Activated CD4-positive, alpha-beta T cell treated with anti-CD3 and anti-CD28 coated beads for 24 hours (primary cell): ENCODE data around the gene TMTC1.

Experiments
- DNase-seq, 2 donors: peaks; one replicate each; pipeline ENCODE4 v3.0.0-alpha.2; 2020; ENCODE audit warnings: low read depth in 2 of 2

Gene TMTC1

DNA sequence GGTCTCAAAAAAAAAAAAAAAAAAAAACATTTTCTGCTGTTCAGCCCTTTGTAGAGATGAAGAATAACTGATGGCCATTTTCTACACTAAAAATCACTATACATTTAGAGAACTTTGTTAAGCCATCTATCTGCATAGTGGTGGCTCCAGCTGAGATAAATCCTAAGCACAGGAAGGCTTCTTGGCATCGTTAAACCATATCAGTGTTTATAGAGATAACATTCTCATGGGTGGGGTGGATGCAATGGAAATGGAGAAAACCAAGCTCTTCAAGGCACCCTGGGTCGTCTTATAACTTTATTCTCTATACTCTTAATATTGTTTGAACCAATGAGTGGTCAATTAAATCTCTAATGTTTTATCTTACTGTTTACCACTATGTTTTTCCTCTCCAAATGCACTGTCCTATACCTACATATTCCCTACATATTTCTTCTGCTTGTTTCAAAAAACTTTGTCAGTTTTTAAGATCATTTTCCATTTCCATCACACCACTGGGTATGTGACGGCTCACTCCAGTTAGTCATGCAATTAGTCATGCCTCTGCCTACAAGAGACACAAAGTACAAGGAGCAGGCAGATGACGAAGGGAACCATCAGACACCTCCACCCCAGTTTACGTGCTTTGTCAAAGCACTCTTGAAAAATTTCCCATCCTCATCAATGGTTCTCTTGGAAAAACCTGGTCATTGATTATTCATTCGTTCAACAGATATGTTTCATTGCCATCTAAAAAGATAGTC, 166.9 kb downstream of the TMTC1 start:
- no peak for DNase-seq

DNA sequence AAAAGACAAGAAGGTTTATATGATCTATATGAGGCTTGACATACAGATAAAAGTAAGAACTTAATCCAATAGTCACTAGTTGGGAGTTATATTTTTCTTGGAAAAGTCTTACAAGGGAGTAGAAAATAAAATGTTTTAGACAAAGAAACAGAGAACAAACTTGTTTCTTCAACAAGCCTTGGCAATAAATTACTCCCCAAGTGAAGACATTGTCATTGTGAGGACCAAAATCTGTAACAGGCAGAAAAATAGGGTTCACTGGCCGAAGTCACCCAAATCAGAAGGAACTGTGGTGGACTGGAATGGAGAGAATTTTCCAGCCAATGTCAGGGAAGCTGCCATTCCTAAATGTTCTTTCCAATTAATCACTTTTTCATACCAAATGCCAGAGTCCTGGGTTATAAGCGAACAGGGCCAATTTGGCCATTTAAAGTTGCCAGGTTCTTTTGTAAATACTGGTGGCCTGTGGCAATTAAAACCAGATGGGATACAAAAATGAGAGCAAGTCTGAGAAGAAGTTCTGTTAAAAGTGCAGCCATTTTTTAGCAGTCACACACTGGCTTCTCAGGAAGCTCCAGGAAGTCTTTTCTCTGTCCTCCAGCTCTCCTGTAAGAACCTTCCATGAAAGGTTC, 168.9 kb downstream of the TMTC1 start:
- DNase-seq, result no peak

DNA sequence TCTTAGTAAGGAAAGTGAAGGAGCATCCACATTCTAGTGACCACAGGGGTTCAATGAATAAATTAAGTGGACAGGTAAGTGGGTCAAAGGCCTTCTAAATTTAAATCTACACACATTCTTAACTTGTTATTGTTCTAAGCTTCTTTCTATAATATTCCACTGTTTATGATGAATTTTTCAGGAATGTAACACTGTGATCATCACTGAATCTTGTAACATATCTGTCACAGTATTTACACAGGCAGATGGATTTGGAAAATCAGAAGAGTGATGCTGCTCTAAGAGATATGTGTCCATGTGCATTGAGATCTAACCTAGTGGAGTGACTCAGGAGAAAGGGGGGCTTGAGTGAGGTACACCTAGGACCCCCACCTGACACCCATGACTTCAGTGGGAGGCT, 170.8 kb downstream of the TMTC1 start:
- no peak for DNase-seq

DNA sequence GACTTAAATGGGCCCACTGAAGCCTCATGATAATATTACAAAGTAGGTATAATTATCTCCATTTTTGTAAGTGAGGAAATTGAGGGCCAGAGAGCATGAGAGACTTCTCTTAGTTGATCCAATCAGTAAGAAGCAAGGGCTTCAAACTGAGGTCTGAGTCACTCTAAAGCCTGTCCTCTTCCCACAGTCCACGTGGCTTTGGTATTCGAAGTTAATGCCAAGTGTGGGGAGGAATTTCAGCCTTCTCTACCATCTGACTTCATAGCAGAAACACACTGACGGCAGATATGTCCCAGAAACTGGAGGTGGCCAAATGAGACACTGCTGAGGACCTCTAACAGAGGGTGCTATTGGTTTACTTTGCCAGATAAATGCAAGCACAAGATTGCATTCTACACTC, 171.8 kb downstream of the TMTC1 start:
- DNase-seq, result no peak

DNA sequence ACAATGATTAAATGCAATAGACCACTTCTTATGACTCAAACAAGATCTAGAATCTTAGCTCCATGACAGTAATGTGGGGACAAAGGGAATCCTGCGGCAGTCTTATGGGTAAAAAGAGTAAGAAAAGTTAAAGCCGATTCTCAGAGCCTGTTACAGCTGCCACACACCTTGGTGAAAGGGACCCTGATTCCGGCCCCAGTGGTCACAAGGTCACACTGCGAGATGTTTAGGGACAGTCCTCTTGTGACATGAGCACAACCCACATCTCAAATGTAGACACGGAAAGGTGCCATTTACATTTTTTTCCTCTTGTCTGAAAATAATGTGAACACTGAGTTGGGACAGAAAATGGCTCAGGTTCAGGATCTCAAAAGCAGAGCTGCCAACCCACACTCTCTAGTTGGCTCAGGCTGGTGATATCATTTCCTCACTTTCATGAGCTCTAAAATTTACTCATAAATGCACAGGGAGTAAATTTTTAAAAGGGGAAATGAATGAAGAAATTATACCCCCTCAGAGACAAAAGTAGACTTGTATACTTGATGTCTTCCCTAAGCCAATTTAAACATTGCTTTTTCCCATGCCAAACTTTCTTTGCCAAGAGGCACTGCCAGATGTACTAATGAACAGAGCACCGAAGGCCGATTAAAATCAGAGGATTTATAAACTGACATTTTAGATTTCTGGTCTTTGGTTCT, 173.1 kb downstream of the TMTC1 start:
- no peak for DNase-seq

DNA sequence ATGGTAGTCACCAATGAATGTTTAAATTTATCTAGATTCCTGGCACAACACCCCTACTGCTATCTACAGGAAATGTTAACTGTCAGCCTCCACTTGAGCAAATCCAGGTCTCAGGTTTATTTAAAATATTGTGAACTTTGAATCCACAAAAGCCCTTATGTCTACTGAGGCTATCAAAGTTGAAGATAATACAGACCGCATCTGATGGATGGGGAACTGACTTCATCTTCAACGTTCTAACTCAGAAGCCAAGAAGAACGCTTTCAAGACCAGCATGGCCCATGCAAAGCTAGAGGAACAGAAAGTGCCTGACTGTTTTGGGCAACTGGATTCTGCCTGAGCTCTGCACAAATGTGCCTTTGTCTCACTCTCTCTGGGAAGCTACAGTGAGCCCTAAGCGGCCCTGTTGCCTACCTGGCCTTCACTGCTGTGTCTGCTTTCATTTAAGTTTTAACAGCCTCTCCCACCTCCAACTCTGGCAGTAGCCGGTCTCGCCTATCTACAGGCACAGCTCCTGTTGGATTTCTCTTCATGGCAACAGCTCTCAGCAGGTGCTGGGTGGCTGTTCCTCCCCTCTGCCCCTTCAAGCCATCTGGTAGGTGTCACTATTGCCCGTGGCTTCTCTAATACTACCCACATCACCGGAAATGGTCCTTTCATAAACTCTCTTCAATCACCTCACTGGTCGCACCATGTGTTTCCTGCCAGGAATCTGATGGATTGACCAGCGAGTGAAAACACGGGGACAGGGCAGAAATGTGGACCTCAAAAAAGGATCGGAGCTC, 174.1 kb downstream of the TMTC1 start:
- DNase-seq, result no peak

DNA sequence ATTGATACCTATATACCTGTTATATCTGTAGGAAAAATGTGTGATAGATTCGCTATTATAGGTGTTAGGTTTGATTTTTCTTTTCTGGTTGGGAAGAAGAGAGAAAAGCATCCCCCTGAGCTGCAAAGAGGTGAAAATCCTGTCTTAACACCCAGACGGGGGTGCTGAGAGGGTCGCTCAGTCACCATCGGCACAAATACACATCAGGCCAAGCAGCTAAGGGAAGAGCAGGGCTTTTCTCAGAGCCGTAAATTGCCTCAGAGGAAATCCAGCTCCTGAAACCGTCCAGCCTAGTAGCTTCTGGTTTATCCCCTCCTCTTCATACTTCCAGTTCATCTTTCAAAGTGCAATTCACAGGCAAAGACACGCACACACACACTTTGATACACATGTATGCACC, 175.2 kb downstream of the TMTC1 start:
- DNase-seq, result no peak

DNA sequence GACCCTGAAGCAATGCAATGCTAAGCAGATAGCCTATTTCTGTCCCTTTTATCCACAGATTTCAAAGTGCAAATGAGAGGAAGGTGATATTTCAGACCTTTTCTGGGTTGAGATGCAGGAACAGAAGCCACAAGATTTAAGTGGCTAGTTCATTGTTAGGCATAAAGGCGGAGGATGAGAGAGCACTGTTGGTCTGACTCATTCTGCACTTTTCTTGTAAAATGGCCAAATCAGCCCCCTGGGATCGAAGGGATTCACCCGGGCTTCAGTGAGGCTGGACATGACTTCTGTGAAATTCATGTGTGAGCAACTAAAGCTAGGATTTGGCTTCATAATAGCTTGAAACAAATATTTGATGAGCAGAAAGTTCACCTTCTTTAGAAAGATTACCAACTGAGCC, 184.4 kb downstream of the TMTC1 start:
- no peak for DNase-seq

DNA sequence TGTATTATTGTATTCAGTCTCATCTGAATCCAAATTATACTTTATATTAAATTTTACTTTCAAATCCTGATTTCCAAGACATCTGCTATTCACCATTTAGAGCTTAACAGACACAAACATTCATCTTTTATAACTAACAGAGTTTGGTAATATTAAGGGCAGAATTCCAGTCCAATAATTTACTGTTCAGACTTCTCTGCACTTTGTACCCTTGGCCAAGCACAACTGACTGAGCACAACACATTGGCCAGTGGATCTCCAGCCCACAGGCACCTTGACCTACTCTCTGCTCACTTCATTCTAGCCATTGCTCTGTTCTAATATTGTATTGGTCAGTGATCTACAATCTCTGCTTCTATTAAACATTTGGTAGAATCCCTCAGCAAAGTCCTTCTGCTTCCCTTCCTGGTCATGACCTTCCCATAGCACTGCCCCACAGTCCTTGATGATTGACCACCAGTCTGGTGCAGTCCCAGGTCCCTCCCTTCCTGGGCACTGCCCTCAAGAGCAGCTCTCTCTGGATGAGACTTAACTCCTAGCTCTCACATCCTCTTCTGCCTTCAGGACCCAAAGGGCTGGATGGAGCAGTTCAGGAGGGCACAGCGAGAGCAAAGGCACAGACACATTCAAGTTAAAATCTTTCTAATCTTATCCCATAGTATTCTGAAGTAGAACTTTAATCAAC, 188.5 kb downstream of the TMTC1 start:
- DNase-seq, result no peak

DNA sequence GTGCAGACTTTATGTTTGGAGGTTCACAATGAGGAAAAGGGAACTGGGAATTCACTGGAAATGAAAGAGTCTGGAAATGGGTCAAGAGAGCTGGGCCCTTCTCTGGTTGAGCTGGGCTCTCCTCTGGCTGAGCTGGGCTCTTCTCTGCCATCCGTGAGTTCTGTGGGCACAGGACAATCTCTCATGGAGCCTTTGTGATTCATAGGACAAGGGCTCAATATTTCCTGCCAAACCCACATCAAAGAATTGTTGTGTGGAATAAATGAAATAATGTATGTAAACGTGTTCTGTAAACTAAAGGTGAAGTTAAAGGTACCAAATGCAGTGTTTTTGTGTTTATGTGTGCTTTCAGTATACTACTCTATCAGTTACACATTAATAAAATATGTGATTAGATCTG, 190.7 kb downstream of the TMTC1 start:
- DNase-seq, result no peak

DNA sequence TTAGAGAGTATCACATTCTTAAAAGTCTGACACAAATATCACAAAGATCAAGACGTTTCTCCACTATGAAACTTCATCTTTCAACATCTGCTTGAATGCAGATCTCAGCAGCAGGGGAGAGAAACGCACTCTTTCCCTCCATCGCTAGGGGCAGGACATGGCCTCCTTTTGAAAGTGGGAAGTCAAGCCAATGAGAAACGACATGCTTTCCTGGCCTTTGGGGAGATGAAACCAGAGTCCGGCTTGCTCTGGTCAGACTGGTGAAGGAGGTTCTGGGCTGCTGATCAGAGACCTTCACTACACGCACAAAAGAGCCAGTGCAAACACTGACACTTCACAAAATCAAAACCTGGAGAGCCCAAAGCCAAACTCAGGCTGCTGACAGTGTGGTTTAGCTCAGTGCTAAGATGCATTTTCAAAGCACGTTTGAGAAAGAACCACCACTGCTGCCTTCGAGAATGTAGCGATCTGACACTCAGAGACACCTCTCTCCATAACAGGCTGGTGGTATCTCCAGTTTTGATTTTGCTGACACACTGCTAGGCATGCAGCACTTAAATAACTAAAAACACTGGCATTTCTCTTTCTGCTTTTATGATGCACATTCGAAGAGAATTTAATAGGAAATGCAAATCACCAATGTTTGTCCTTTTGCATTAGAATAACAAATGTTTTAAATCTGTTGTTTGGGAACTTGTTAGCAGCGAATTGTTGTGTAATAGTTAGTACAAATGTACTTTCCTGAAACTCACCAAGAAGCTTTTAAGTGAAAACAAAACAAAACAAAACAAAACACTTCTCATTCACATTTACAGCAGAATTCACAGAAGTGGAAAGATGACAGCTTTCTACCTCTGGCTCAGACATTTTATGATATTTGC, 192.4 kb downstream of the TMTC1 start:
- DNase-seq, result no peak

DNA sequence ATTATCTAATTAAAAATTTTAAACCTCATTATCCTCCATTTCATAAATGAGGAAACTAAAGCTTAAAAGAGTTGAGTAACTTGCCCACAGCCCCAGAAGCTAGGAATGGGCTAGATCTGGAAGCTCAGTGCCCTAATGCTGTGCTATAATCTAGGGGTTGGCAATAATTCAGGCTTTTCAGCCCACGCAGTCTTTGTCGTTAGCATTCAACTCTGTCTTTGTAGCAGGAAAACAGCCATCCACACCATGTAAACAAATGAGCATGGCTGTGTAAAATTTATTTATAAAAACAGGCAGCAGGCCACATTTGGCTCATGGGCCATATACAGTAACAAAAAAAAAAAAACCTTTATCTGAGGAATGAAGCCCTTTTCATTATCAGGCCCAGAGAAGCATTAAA, 193.9 kb downstream of the TMTC1 start:
- DNase-seq, result no peak

DNA sequence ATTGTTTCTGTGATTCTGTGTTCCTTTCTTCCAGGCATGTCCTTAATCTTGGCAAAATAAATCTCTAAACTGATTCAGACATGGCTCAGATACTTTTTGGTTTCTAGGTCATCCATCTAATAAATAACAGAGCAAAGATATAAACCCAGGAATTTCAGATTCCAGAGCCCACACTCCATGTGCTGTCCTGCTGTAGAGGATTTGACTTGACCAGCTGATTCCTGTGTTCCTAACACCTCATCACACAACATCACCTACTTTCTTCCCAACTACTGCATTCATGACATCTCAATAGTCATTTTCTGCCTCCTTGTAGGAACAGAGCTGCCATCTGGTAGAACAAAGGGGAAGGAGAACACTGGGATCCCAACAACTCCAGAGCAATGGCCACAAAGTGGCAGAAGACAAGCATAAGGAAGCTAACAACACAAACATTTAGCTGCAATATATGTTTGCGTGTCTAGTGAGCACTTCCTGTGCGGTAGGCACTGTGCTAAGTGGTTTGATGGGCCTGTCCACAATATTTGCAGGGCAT, 194.4 kb downstream of the TMTC1 start:
- no peak for DNase-seq

DNA sequence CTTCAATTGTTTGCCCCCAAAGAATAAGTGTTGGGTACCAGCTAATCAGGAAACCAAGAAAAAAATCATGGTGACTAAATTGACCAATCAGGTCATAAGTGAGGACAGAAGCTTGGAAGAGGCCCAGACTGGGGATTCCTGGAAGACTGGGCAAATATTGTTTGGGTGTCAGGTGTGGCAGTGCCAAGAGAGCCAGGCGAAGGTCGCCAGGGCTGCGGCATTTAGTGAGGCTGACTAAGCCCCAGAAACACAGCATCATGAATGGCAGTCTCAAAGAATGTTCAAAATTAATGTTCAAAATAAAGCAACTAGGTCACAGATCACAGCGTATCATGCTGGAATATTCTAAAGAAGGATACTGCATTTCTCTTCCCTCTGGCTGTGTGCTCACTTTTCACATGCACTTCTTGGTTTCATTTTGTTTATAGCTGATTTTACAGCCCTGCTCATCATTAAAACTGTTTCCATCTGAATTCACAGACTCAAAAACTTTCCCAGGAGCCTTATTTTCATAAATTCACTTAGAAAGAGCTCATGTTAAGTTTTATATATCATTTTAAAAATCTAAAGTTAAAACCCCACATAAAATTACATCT, 201.0 kb downstream of the TMTC1 start:
- no peak for DNase-seq

DNA sequence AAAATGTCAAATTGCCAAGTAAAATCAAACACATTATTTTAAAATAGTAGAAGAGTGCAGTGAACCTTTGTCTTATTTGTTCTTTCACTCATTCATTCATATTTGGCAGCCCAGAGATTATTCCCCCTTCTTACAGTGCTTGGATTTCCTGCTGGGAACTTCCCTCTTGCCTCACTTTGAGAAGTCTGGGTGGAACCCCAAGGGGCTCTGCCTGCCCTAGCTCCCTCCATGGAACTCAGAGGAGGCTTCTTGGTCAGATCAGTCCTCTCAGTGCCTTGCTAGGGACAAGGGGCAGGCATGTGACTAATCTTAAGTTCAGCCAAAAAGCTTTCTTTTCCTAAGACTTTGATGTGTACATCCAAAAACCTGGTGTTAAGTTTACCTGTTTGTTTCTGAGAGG, 201.6 kb downstream of the TMTC1 start:
- no peak for DNase-seq

DNA sequence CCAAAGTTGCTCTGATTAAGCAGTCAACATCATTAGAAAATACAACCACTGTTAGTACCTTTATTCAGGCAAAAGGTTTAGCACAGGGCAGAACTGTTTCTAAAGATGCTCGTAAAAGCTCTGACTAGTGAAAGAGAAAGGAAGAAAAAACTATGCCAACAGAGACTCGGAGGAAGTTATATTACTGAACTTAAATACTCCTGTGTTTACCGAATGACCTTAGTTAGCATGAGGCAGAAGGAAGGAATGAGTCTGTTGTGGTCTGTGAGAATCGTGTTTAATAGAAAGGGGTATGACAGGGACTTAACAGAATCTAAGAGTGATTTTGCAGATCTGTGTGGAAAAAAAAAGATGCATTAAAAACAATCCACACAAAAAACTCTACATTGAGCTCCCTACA, 202.1 kb downstream of the TMTC1 start:
- no peak for DNase-seq

DNA sequence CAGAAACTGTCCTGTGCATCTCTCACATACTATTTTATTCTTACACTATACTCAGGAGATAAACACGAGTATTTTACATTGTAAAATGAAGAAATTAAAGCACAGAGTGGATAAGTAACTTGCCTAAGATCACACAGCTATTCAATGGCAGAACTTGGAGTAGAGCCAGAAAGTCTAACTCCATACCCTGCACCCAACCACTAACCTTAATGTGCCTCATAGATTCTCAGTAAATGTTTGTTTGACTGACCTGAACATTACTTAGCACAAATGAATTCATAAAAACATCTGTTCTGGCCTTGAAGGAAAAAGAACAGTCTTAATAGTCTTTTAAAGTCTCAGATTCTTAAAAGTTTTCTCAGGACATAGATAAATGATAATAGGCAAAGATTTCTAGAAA, 202.8 kb downstream of the TMTC1 start:
- no peak for DNase-seq

DNA sequence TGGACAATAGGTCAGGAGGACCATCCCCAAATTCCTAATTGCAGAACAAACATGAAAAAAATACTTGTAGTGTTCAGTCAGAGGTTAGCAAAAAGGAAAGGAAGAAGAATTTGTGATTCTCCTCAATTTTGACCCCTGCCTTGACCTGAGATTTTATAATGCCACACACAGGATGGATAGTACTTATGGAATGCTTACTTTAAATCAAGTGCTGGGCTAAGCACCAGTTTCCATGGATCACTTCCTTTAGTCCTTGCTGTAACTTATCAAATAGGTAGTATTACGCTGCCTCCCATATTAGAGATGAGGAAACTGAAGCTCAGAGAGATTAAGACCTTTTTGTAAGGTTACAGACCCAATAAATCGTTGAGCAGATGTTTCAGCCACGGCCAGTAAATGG, 205.0 kb downstream of the TMTC1 start:
- no peak for DNase-seq

DNA sequence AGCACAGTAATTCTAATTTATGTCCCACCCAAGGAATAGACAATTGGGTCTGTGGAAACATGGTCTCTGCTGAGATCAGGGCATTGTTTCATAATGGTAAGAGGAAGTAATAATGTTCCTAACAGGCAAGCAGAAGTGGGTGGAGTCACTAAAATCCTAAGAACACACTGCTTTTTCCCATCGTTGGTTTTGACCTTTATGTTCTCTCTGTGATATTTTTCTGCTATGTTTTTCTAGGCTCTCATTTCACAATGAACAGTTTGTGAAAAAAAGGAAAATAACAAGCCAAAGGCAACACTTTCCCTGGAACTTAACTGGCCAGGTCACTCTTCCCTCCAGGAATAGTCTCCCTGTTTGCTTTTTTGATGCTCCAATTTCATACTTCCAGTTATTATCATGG, 205.7 kb downstream of the TMTC1 start:
- no peak for DNase-seq

DNA sequence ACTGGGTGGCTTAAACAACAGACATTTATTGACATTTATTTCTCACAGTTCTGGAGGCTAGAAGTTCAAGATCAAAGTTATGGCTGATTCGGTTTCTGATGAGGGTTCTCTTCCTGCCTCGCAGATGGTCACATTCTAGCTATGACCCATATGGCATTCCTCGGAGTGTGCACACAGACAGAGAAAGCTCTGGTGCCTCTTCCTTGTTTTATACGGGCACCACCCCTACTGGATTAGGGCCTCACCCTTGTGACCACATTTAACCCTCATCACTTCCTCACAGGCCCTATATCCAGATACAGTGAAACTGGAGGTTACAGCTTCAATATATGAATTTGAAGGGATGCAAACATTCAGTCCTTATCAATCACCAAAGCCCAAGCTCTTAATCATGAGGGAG, 209.2 kb downstream of the TMTC1 start:
- no peak for DNase-seq
